OCI-M2 (cell line): Measurements from ENCODE around the gene SCN1A.

Experiments used
- DNase-seq: peaks from one replicate; lab custom pipeline; 2025; ENCODE audit not compliant: unreplicated experiment; lab: John Stamatoyannopoulos, UW

SCN1A gene

GRCh38 chr2:166082736-166083135 is 45.1 kb downstream of the SCN1A start:
- DNase-seq: no peak

GRCh38 chr2:166081852-166082251 is 46.0 kb downstream of the SCN1A start:
- no peak for DNase-seq

- no peak for DNase-seq
Observed at GRCh38 chr2:166081131-166081632, 46.6 kb downstream of the SCN1A start.

- no peak for DNase-seq
Observed at GRCh38 chr2:166074430-166074829, 53.4 kb downstream of the SCN1A start.

GRCh38 chr2:166074011-166074410 is 53.8 kb downstream of the SCN1A start:
- DNase-seq: no peak

- no peak for DNase-seq
Observed at GRCh38 chr2:166070231-166070630, 57.6 kb downstream of the SCN1A start.

GRCh38 chr2:166068981-166069380 is 58.8 kb downstream of the SCN1A start:
- no peak for DNase-seq

- no peak for DNase-seq
Observed at GRCh38 chr2:166067229-166067628, 60.6 kb downstream of the SCN1A start.

- no peak for DNase-seq
Observed at GRCh38 chr2:166060191-166060590, 67.6 kb downstream of the SCN1A start.

- no peak for DNase-seq
Observed at GRCh38 chr2:166057370-166058164, 70.3 kb downstream of the SCN1A start.

GRCh38 chr2:166044853-166045483 is 82.9 kb downstream of the SCN1A start:
- DNase-seq: no peak

GRCh38 chr2:166042768-166043390 is 84.9 kb downstream of the SCN1A start:
- DNase-seq: no peak

- no peak for DNase-seq
Observed at GRCh38 chr2:166042356-166042755, 85.5 kb downstream of the SCN1A start.

GRCh38 chr2:166041613-166042012 is 86.2 kb downstream of the SCN1A start:
- DNase-seq: no peak

- DNase-seq: no peak
Observed at GRCh38 chr2:166032361-166032760, 95.5 kb downstream of the SCN1A start.

GRCh38 chr2:166031054-166031453 is 96.8 kb downstream of the SCN1A start:
- no peak for DNase-seq

GRCh38 chr2:166025313-166025712 is 102.5 kb downstream of the SCN1A start:
- no peak for DNase-seq

GRCh38 chr2:166017208-166017607 is 110.6 kb downstream of the SCN1A start:
- DNase-seq: no peak

GRCh38 chr2:166013878-166014277 is 113.9 kb downstream of the SCN1A start:
- DNase-seq: no peak

- DNase-seq: no peak
Observed at GRCh38 chr2:166011660-166012059, 116.2 kb downstream of the SCN1A start.

GRCh38 chr2:166000401-166000800 is 127.4 kb downstream of the SCN1A start:
- DNase-seq: no peak

- DNase-seq: no peak
Observed at GRCh38 chr2:165990846-165991245, 137.0 kb downstream of the SCN1A start.
